SH-SY5Y (cell line): ENCODE data around the gene CACNA2D4.

Source experiments
- GATA2 ChIP-seq: IDR thresholded peaks from 2 replicates; pipeline ENCODE4 v1.6.1; 2011; ENCODE audit warnings: mild to moderate bottlenecking, low read depth, low read length
- GATA3 ChIP-seq: IDR thresholded peaks from 2 replicates; pipeline ENCODE4 v1.6.1; 2011; ENCODE audit warnings: low read depth, mild to moderate bottlenecking, low read length, moderate library complexity

The CACNA2D4 gene

GRCh38 chr12:1801303-1801975 lies 117.0 kb downstream of the CACNA2D4 start:
- no peak for TF ChIP-seq GATA2
- TF ChIP-seq GATA3, result no peak

- TF ChIP-seq GATA3 (no peak), GATA2 (no peak)
These were observed 117.8 kb downstream of the CACNA2D4 start for GRCh38 chr12:1800401-1801302.

GRCh38 chr12:1799882-1800400 lies 118.5 kb downstream of the CACNA2D4 start:
- TF ChIP-seq GATA3 (no peak), GATA2 (no peak)

- TF ChIP-seq GATA2 (no peak), GATA3 (no peak)
These were observed 119.2 kb downstream of the CACNA2D4 start for GRCh38 chr12:1799051-1799881.

- TF ChIP-seq GATA2, result no peak
These were observed 119.8 kb downstream of the CACNA2D4 start for GRCh38 chr12:1798641-1799020.

GRCh38 chr12:1797991-1798640 lies 120.3 kb downstream of the CACNA2D4 start:
- TF ChIP-seq GATA2, result no peak
- TF ChIP-seq GATA3, result no peak

- TF ChIP-seq GATA3, result no peak
- no peak for TF ChIP-seq GATA2
These were observed 121.2 kb downstream of the CACNA2D4 start for GRCh38 chr12:1797011-1797901.

GRCh38 chr12:1796515-1797010 lies 121.9 kb downstream of the CACNA2D4 start:
- TF ChIP-seq GATA3 (no peak), GATA2 (no peak)

- TF ChIP-seq GATA2, result no peak
These were observed 122.5 kb downstream of the CACNA2D4 start for GRCh38 chr12:1795785-1796514.

- no peak for TF ChIP-seq GATA3
- TF ChIP-seq GATA2, result no peak
These were observed 123.1 kb downstream of the CACNA2D4 start for GRCh38 chr12:1795221-1795784.

GRCh38 chr12:1794440-1795090 lies 123.9 kb downstream of the CACNA2D4 start:
- TF ChIP-seq GATA3 (no peak), GATA2 (no peak)
